ENCODE measurements around the gene HBA1.
"Not testable (repeated sequence)": the region's sequence is repeated elsewhere in the genome, so short reads cannot be mapped to it uniquely, and the experiment has no call there.

The HBA1 gene

GRCh38 chr16:164827-165538, 11.5 kb upstream of the HBA1 start:
- FAIRE-seq (no peak), DNase-seq (ENCODE audit: insufficient read length, low spot score) (no peak)
- no peak for TF ChIP-seq POLR2A (IDR thresholded peaks at IDR 0.05; ENCODE audit: low read depth, low read length)

- no peak for TF ChIP-seq POLR2A (IDR thresholded peaks at IDR 0.05; ENCODE audit: low read depth, low read length)
- no peak for FAIRE-seq
- DNase-seq (ENCODE audit: insufficient read length, low spot score) = no peak
Observed at GRCh38 chr16:165539-166374, 10.7 kb upstream of the HBA1 start, which contains the start of gene HBM. TSS of gene HBM (plus strand) at chr16:165978. CDS start at chr16:165998, 20 bp downstream.

GRCh38 chr16:166375-167121, 9.9 kb upstream of the HBA1 start:
- TF ChIP-seq POLR2A (IDR thresholded peaks at IDR 0.05; ENCODE audit: low read depth, low read length) = no peak
- FAIRE-seq = no peak
- DNase-seq (ENCODE audit: insufficient read length, low spot score) = no peak

- no peak for TF ChIP-seq POLR2A (IDR thresholded peaks at IDR 0.05; ENCODE audit: low read depth, low read length)
- no peak for DNase-seq (ENCODE audit: insufficient read length, low spot score)
- no peak for FAIRE-seq
Observed at GRCh38 chr16:167122-167690, 9.3 kb upstream of the HBA1 start.

GRCh38 chr16:168424-168823, 8.1 kb upstream of the HBA1 start:
- DNase-seq (ENCODE audit: insufficient read length, low spot score) = no peak
- no peak for FAIRE-seq
- TF ChIP-seq POLR2A (IDR thresholded peaks at IDR 0.05; ENCODE audit: low read depth, low read length) = no peak

- no peak for FAIRE-seq
- no peak for DNase-seq (ENCODE audit: insufficient read length, low spot score)
- no peak for TF ChIP-seq POLR2A (IDR thresholded peaks at IDR 0.05; ENCODE audit: low read depth, low read length)
Observed at GRCh38 chr16:169014-169413, 7.5 kb upstream of the HBA1 start.

- FAIRE-seq; DNase-seq (ENCODE audit: insufficient read length, low spot score): not testable (repeated sequence)
Observed at GRCh38 chr16:170088-170507, 6.4 kb upstream of the HBA1 start.

- no peak for DNase-seq (ENCODE audit: insufficient read length, low spot score)
- TF ChIP-seq POLR2A (IDR thresholded peaks at IDR 0.05; ENCODE audit: low read depth, low read length) = no peak
- no peak for FAIRE-seq
Observed at GRCh38 chr16:170788-171187, 5.7 kb upstream of the HBA1 start.

GRCh38 chr16:172374-172941, 4.0 kb upstream of the HBA1 start, which contains the start of gene HBA2:
TSS of gene HBA2 (plus strand) at chr16:172876. CDS start at chr16:172913, 37 bp downstream.
- not testable (repeated sequence) for FAIRE-seq; DNase-seq (ENCODE audit: insufficient read length, low spot score)

- not testable (repeated sequence) for FAIRE-seq; DNase-seq (ENCODE audit: insufficient read length, low spot score)
Observed at GRCh38 chr16:173211-173854, 3.1 kb upstream of the HBA1 start.

- not testable (repeated sequence) for FAIRE-seq; DNase-seq (ENCODE audit: insufficient read length, low spot score)
Observed at GRCh38 chr16:173928-174769, 2.3 kb upstream of the HBA1 start.

Measured in H54 (cell line).